ENCODE measurements around the gene PKNOX2. TPM values are rescaled to one million over a fixed set of nuclear protein-coding genes. Genes with fewer than 3 reads are reported as not detected.

PKNOX2 gene
- total RNA-seq, 1 donor from 2014 or later: 5.8 TPM

DNA sequence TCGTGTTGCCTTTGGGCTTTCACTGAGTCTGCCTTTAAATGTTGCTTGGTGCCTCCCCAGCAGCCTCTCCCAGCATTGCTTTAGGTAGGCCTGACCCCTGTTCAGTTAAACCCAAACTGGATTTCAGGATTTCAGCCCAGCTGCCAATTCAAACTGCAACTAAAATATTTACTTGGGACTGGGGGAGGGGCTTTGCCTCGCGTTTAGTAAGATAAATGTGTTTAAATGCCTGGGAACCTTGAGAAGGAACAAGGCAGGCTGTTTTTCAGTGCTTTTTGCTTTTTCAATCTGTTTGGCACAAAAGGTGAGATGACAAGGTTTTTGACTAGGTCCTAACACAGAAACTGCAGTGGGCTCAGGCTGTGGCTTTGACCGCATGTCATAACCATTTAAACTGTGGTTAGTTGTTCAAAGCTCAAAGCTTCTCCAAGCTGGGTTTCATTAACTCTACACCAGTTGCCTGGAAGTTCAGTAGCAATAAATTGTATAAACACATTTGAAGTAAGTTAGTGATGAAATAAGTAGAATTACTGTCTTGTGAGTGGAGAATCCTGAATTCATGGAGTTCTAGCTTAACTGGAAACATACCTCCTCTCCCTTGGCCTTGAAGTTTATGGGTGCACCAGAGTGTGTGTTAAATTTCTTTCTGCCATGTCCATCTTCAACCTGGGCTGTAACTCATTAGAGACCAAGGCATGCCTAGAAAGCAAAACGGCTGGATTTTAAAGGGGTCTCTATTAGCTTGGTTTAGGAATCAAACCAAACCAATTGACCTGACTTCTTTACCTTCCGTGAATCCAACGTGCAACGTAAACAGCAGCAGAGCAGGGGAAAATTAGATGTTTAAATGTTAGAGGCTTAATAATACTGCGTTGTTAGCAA is 3.6 kb downstream of the PKNOX2 start:
- no peak for ATAC-seq (ENCODE audit: poor library complexity)
- intact Hi-C loops (cut with DNase I): loop anchor here (10.0 kb wide), 1 partner anchor 237 kb away; no protein-coding TSS in a partner anchor
- no peak for DNase-seq

DNA sequence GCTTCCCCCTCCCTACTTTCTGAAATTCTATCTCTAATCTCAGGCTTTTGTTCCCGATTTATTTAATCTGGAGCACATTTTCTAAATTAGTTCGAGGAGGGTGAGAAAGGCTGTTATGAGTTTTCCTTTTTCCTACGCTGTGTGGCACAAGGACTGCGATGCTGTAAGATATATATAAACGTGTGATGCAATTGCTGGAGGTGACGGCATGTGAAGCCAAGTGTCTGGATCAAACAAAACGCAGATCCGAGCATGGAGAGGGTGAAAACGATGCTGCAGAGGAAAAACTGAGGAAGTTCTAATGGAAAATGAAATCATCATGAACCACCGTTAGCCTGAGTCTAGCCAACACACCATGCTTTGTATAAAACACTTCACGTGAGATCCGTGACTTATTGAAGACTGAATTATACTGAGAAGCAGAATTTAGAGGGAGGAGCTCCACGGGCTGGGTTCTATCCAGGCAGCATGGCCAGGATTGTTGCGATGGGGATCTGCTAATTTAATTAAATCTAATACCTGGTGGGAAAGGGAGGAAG is 4.4 kb downstream of the PKNOX2 start:
- intact Hi-C loops (cut with DNase I): loop anchor here (10.0 kb wide), 1 partner anchor 236 kb away; no protein-coding TSS in a partner anchor
- no peak for ATAC-seq (ENCODE audit: poor library complexity)
- no peak for DNase-seq

DNA sequence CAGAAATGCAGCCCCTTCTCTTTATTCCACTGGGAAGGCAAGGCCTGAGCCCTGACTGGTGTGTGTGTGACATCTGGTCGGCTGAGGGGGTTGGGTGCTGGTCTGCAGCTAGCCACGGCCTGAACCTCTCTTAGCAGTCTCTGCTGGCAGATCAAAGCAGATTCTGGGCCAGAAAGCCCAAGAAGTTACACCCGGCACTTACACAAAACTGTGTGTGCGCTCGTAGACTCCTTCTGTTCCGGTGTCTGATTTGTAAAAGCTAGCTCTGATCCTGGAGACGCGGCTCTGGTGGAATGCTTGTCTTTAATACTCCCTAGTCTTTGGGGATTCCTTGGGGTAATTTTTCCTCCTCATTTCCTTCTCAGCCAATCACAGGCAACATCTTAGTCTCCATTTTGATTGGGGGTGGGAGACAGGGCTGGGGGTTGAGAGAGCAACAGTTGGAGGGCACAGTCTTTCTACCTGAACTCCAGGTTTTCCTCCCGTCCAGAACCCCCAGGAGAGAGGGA is 5.5 kb downstream of the PKNOX2 start:
- DNase-seq (peak; percentile 67), ATAC-seq (ENCODE audit: poor library complexity) (peak; percentile 44)
- intact Hi-C loops (cut with DNase I): no loop called here

DNA sequence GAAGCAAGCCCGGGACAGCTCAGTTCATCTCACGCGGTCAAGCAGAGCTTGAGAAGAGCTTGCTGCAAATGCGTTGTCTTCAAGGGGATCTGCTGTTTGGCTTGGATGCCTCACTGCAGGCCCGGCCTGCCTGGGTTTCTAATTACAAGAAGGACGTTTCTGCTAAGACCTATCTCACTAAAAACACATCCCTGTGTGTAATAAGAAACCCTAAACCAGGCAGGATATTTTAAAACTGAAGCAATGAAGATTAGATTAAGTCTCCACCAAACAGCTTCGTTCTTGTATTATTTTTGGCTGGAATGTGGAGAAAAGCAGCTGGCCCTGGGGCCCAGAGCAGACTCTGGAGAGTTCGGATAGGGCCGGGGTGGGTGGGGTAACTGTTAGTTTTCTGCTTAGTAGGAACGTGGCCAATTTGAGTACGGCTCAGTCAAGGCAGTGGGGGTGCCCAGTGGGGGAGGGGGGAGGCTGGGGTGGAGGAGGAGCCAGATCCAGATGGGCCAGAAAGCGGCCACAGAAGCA is 6.0 kb downstream of the PKNOX2 start:
- ATAC-seq (ENCODE audit: poor library complexity): peak; percentile 79
- intact Hi-C loops (cut with DNase I): no loop called here
- peak; percentile 79 for DNase-seq

DNA sequence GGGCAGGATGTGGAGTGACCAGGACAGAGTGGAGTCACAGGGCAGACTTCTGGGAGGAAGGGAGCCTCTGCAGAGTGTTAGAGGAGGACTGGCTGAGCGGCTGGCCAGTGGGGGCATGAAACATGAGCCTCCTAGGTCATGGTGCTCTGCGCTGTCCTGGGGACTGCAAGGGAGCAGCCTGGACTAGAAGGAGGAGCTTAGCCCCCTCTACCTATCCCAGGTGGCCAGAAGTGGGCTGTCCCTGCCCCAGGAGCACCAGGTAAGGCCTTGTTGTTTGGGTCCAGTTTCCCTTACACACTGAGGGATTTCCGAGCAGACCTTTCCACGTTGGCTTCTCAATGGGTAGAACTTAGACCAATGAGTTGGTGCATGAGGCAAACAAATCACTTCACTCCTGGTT is 7.4 kb downstream of the PKNOX2 start:
- ATAC-seq (ENCODE audit: poor library complexity): no peak
- DNase-seq: no peak
- intact Hi-C loops (cut with DNase I): no loop called here

DNA sequence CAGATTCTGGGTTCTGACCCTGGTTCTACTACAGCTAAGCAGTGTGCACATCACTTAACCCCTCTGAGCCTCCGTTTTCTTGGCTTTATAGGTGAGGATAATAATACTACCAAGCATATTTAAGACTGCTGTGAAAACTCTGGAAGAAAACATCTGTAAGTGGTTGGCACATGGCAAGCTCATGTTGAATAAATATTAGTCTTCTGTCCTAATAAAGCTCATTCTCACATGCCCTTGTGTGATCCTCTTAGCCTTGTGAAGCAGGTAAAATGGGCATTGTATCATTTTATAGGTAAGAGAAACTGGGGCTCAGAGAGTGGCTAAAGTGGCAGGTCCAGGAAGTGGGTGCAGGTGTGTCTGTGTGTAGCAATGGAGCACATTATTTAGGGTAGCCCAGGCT is 8.5 kb downstream of the PKNOX2 start:
- ATAC-seq (ENCODE audit: poor library complexity): no peak
- no peak for DNase-seq
- intact Hi-C loops (cut with DNase I): no loop called here

DNA sequence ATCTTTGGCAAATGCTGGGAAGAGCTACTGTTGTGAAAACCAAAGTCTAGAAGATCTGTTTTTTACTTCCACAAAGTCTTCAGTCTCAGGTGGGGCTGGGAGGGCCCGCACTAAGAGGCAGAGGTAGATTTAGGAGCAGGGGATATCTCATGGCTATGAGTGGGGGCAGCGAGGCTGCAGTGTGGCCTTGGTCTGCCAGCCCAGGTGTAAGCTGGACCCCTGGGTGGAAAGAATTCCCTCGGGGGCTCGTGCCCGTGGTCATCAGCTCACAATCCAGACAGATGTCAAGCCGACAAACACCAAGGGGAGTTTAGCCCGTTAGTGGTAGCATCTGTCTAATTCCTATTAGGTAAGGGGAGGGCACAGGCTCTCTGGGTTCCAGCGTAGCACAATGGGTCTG is 9.0 kb downstream of the PKNOX2 start:
- DNase-seq (no peak), ATAC-seq (ENCODE audit: poor library complexity) (no peak)
- intact Hi-C loops (cut with DNase I): no loop called here

DNA sequence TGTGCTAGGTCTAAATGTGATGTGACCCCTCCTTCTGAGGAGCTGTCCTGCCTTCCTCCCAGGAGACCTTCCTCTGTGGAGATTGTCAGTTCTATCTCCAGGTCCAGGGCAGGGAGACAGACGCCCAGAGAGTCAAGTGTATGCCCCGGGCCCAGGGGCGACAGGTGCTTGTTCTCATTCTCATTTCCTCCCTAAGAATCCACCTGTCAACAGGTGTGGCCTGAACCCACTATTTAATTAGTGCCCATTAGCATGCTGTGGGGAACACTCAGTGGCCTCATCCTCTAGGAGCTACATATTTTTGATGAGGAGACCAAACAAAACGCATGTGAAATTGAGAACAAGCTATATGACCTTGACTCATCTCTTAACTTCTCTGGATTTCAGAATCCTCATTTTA is 9.5 kb downstream of the PKNOX2 start:
- DNase-seq (no peak), ATAC-seq (ENCODE audit: poor library complexity) (no peak)
- intact Hi-C loops (cut with DNase I): no loop called here

DNA sequence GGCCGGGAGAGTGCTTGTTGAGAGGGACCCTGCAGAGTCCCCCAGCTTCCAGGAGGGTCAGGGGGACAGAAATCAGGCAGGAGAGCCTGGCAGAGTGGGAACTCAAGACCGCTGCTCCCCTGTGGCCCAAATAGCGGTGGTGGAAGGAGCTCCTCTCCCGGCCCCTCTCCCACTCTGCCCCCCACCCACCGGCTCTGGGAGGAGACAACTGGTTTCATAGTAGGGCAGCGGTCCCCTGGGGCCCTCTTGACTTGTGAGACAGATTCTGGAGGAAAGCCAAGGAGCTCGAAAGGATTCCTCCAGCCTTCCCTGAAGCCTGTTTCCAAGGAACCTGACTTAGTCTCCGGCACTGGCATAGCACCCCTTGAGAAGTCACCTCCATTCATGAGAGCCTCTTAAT is 10.1 kb downstream of the PKNOX2 start:
- DNase-seq (no peak), ATAC-seq (ENCODE audit: poor library complexity) (no peak)
- intact Hi-C loops (cut with DNase I): no loop called here

DNA sequence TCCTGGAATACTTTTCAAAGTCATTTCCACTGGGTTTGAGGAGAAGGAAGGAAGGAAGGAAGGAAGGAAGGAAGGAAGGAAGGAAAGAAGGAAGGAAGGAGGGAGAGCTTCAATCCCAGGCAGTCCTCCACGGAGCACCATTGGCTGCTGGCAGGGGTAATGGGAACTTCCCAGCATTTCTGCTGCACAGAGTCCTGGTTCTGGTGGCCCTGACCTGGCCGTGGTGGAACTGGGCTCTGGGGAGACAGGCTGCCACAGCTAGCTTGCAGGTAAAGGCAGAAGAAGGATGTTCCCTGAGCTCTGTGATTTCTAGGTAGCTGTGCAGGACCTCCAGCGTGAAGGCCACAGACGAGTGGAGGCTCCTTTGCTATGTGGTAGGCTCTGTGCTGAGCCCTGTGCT is 10.6 kb downstream of the PKNOX2 start:
- ATAC-seq (ENCODE audit: poor library complexity) (no peak), DNase-seq (no peak)
- intact Hi-C loops (cut with DNase I): no loop called here

DNA sequence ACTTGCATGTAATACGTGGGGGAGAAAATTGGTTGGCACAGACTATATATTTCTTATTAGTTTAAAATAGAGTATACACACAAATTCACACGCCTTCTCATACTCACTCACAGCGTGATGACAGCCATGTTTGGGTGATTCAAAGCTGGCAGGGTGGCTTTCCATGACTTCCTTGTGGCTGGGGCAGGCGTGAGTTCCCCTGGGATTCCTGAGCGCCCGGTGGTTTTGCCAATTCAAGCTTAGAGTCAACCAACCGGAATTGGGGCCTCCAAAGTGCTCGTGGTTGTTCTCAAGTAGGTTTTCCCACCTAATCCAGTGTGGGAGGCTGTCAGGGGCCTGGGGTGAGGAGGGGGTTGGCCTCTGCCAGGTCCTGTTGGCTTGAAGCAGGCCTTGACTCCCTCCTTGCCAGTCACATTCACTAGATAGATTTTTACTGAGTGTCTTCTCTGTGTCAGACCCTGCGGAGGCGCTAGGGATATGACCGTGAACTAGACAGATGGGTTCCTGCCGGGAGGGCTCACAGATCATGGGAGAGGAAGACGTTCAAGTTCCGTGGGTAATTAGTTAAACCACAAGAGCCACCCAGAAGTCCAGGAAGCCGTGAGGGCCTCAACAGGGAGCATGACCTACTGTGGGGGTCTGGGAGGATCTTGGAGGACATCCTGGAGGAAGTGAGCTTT is 11.5 kb downstream of the PKNOX2 start:
- DNase-seq (no peak), ATAC-seq (ENCODE audit: poor library complexity) (no peak)
- intact Hi-C loops (cut with DNase I): no loop called here

DNA sequence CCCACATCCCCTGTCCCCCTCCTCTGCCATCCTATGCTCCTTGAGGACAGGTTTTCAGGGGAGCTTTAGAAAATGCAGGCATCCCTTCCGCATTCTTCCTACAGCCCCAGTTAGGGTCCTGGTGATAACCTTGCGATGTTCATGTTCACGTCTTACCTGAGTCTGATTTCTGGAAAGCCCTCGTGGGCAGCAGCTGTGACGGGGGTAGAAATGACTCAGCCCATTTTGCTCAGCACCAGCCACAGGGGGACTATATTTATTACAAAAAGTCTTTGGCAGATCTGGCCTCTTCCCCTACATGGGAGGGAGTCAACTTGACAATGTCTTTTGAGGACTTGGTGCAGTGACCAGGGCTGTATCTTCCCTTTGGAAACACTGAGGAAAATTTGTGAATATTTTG is 12.3 kb downstream of the PKNOX2 start:
- DNase-seq (no peak), ATAC-seq (ENCODE audit: poor library complexity) (no peak)
- intact Hi-C loops (cut with DNase I): no loop called here

DNA sequence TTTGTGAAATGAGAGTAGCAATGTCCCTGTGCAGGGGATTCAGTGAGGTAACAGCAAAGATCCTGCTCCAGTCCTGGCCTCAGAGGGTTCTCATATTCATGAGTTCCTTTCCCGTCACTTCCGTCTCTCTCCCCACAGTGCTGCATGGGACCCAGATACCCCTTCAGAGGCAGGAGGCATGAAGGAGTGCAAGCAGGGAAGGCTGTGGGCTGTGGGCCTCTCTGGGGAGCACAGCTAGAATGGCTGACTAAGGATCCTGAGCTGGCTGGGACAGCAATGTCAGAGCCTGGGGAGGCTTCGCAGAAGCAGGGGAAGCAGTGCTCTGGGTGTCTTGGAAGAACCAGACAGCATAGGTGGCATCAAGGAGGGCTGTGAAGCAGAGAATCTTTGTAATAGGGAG is 13.0 kb downstream of the PKNOX2 start:
- DNase-seq (no peak), ATAC-seq (ENCODE audit: poor library complexity) (no peak)
- intact Hi-C loops (cut with DNase I): no loop called here

DNA sequence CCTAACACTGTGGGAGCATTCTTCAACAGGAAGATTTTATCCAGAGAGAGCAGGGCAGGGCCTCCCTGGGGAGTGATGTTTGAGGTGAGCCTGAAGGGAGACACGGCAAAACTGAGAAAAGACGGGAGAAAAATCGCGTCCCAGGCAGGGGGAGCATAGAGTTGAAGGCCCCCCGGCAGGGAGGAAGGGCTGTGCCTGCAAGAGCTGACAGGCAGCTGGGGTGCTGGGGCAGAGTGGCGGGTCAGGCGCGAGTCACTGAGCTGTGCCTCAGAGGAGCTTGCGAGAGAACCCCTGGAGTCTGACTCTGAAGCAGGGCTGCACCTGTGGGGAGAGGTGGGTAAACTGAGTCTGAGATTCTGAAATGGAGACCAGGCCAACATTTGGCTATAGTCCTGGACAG is 14.8 kb downstream of the PKNOX2 start:
- ATAC-seq (ENCODE audit: poor library complexity) (no peak), DNase-seq (no peak)
- intact Hi-C loops (cut with DNase I): no loop called here

DNA sequence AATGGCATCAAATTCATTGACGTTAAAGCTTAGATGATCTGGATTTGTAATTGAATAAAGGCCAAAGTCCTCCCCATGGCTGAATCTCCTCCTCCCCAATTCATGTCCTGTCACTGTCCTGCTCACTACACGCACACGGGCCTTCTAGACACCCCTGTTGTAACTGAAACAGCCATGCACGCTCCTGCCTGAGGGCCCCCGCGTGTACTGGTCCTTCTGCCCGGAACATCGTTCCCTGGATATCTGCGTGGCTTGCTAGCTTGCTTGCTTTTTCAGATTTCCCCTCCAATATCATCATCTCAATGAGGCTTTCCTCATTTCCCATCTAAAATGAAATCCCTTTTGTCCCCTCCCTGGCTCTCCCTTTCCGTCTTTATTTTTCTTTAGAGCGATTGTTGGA is 15.3 kb downstream of the PKNOX2 start:
- intact Hi-C loops (cut with DNase I): no loop called here
- ATAC-seq (ENCODE audit: poor library complexity) (no peak), DNase-seq (no peak)

DNA sequence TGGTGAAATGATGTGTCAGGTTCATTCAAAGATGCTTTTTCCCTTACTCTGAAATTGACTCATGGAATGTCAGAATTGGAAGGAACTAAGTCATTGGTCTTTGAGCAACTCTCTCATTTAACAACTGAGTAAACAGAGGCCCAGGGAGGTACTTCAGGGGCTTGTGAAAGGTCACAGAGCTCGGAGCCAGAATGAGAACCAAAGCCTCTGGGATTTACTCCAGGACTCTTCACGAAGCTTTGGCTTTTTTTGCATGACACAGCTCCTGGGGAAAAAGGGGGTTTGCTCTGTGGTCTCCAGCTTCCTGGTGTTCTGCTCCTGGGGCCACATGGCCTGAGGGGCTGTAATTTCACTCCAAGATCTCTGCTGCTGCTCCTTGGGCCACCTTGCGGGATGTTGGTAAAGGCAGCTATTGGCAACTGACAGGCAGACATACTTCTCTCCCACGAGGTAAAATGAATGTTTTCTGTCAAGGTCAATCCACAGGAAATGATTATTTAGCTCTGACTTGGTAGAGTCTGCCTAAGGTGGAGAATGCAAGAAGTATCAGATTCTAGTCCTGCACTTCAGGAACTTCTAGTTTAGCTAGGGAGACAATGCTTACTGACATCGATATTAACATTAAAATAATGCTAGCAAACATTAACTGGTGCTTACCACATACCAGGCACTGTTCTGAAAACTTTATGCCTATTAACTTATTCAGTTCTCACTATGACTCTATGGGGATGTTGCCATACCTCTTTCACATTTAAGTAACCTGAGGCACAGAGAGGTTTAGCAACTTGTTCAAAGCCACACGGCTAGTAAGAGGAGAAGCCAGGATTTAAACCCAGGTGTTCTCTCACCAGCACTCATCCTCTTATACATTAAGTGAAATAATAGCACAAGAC is 16.1 kb downstream of the PKNOX2 start:
- intact Hi-C loops (cut with DNase I): no loop called here
- no peak for DNase-seq
- no peak for ATAC-seq (ENCODE audit: poor library complexity)

DNA sequence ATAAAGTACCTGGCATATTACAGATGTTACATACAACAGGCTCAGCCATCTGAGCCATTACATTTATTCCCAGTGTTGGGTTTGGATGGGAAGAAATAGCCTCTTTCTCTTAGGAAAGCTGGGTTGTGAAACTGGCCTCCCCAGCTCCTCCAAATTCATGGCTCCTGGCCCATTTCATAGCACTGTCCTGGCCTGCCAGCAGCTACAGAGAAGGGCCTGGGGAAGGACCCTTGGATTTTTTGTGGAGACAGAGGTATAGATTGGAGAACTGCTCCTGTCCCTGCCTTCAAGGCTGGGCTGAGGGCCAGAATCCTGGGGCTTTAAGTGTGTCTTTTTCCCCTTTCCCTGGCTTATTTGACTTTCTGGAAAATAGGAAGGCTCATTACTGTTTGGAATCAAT is 18.0 kb downstream of the PKNOX2 start:
- DNase-seq (peak; percentile 54), ATAC-seq (ENCODE audit: poor library complexity) (peak; percentile 84)
- intact Hi-C loops (cut with DNase I): no loop called here

DNA sequence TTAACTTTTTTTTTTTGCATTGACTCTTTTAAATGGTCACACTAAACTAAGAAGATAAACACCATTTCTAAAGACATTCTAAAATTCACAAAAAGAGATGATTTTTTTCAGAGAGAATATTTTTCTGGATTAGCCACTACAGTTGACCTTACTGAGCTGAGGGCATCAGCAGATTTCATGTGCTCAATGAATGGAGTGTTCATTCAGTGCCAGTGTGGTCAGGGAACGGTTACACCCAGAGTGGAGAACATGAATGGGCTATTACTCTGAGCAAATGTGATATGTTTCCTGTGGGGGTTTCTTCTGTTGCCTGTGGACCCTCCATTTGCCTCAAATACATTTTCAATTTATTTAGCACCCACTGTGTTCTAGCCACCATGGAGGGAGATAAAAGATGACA is 19.1 kb downstream of the PKNOX2 start:
- intact Hi-C loops (cut with DNase I): no loop called here
- ATAC-seq (ENCODE audit: poor library complexity): no peak
- DNase-seq: no peak

DNA sequence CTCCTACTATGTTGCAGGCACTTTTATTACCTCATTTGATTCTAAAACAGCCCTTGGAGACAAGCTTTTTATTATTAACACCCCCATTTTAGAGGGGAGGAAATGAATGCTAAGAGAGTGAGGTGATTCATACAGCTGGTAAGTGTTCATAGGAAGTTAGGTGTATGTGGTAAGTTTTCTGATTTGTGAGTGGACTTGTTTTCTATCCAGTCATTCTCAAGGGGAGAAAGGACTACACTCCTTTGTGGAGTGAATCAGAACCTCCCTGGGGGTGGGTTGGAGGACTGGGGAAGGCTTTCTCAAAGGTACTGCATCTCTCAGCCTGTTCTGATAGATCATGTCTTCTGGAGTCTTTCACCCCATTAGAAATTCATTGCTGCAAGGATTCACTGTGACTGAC is 23.5 kb downstream of the PKNOX2 start:
- DNase-seq (no peak), ATAC-seq (ENCODE audit: poor library complexity) (no peak)
- intact Hi-C loops (cut with DNase I): no loop called here
